ENCODE measurements around the gene CALHM4.
A peak's percentile ranks its signal among the peaks of the same experiment; 100 is the strongest.

Gene CALHM4, protein sequence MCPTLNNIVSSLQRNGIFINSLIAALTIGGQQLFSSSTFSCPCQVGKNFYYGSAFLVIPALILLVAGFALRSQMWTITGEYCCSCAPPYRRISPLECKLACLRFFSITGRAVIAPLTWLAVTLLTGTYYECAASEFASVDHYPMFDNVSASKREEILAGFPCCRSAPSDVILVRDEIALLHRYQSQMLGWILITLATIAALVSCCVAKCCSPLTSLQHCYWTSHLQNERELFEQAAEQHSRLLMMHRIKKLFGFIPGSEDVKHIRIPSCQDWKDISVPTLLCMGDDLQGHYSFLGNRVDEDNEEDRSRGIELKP

DNA sequence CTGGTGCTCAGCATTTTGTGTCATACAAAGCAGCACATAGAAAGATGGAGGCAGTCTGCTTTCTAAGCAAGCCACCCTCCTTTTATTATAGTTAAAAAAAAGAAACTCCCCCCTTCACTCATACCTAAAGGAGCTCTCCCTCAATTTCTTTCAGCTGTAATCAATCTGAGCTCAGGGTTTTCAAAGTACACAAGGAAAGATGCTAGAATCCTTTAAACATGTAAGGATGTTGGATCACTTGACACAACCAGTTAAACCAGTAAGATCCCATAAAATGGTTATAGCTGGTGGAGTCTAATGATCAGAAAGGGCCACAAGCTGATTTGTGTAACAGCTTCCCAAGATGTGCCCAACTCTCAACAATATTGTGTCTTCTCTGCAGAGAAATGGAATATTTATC lies at the start of gene CALHM4:
CALHM4 (plus strand) TSS at position 301 of the 400 bp plus-strand sequence; CDS start at position 344, 43 bp downstream.
- no peak for DNase-seq (ENCODE audit: low read depth)

DNA sequence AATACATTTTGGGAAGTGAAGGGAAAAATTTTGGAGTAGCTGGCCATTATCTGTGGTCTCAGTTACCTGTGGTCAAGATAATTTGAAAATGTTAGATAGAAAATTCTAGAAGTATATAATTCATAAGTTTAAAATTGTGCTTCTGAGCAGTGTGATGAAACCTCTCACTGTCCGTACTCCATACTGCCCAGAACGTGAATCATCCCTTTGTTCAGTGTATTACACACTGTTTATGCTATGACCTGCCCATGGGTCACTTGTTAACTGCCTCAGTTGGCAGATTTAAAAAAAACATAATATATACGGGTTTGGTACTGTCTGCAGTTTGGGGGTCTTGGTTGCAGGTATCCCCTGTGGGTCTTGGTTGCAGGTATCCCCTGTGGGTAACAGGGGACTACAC lies 46.2 kb upstream of the CALHM4 start:
- DNase-seq (ENCODE audit: low read depth) = no peak

DNA sequence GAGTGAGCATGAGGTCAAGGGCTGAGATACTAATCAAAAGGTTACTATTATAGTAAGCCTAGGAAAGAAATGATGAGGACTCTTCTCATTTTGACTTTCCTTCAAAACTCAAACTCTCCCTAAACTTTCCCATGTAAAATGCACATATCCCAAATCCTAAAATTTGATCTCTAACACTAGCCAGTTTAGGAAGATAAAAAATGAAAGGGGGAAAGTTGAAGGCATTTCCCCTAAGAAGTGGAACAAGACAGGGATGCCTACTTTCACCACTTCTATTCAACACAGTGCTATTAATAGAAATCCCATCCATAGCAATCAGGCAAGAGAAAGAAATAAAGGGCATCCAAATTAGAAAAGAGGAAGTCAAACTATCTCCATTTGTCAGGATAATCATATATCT lies 45.0 kb upstream of the CALHM4 start:
- no peak for DNase-seq (ENCODE audit: low read depth)

DNA sequence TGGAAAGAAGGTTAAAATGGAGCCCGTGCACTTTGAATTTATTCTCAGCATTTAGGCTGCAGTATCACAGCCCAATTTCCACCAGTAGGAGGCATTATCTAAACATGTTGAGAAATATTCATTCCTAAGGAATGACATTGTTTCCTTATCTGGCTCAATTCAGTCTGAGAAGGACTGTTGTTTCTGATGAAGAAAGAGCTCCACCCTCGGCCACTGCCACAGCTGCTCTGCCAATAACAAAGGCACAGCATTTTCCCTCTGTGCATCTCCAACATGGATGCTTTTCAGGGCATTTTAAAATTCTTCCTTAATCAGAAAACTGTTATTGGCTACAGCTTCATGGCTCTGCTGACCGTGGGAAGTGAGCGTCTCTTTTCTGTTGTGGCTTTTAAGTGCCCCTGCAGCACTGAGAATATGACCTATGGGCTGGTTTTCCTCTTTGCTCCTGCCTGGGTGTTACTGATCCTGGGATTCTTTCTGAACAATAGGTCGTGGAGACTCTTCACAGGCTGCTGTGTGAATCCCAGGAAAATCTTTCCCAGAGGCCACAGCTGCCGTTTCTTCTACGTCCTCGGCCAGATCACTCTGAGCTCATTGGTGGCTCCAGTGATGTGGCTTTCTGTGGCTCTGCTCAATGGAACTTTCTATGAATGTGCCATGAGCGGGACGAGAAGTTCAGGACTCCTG lies 42.0 kb upstream of the CALHM4 start, which contains the start of gene CALHM5:
CALHM5 (plus strand) TSS at position 216 of the 687 bp plus-strand sequence; CDS start at position 274, 58 bp downstream.
- DNase-seq (ENCODE audit: low read depth) = peak; percentile 86

DNA sequence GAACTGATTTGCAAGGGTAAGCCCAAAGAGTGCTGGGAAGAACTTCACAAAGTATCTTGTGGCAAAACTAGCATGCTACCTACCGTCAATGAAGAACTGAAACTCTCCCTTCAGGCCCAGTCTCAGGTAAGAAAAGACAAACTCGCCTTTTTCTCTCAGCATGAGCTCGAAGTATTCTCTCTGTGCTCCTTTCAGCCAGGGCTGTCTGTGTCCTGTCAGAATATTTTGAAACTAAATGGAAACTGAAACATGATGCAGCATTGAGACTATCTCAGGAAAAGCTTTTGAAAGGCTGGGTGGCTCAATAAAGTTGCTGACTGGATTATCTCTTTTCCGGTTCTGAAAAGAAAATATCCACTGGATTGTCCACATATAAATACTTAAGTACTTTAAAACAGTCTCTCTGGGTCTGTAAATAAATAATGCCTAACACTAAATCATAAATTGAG lies 41.4 kb upstream of the CALHM4 start:
- no peak for DNase-seq (ENCODE audit: low read depth)

DNA sequence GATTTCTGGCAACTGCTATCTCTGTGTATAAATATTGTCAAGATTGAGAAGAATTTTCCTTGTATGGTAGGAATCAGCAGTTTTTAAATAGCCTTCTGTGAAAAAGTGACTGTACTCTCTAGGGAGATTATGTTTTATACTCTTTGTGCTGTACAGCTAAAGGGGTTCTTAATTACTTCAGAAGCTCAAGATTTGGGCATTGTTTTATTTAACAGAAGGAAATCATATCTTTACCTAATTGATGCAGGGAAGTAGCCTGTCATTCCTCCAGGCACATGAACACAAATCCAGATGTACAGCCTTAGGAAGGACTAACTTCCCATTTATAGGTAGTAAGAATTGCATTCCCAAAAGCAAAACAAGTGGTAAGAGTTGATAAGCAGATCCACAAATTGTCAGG lies 40.8 kb upstream of the CALHM4 start:
- DNase-seq (ENCODE audit: low read depth) = no peak

DNA sequence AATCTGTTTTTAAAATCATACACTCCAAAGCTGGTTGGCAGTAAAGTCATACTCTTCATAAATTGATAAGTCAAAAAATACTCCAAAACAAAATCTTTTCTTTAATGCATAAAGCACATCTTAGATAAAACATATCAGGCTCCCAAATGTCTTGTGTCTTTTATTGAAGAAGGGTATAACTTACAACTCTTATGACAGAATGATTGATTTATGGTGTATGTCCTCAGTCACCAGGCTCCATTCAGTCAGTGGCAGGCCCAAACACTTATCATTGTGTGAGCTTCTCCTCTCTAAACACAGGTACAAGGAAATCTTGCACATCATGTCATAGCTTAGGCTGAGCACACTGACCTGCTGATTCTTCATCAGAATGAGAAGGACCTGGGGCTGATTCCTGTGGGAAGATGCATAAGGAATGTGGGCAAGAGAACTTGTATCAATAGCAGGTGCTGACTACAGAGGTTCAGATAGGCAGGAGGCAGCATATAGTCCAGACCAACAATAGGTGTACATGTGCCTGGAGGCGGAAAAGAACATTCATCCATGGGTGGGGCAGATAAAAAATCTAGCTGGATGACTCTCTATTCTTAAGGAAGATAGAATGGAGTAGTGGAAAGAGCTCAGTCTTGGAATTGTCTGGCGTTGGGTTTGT lies 40.2 kb upstream of the CALHM4 start:
- DNase-seq (ENCODE audit: low read depth) = no peak

DNA sequence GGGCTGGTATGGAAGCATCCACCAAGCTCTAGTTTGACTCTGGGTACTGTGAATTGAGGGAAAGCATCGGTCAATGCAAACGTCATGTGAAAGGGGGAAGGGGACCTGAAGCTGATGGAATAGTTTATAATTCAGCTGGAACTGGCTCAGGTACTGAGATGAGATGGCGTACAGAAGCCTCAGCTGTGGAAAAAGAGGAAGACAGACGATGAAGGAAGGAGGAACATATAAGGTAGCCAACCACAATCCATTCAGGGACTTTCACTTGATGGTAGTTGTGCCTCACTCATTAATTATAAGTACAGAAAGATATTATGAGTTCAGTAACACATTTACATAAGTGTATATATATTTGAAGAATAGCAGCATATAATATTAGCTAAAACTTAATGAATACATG lies 39.4 kb upstream of the CALHM4 start:
- DNase-seq (ENCODE audit: low read depth) = no peak

DNA sequence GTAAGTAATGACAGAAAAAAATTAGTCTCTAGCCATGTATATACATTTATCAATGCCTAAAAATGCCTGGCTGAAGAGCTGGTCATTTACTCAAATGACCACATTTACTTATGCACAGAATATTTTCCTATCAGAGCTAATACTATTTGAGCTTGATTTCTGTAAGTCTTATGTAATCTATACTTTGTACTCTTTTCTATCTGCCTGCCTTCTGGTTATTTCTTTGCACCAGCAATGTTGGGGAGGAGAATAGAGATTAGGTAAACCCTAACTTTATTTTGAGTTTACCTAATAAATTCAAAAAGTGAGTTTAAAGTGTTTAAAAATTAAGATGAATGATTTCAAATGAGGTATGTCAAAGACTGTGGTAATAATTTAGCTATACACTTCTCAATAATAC lies 38.4 kb upstream of the CALHM4 start:
- no peak for DNase-seq (ENCODE audit: low read depth)

DNA sequence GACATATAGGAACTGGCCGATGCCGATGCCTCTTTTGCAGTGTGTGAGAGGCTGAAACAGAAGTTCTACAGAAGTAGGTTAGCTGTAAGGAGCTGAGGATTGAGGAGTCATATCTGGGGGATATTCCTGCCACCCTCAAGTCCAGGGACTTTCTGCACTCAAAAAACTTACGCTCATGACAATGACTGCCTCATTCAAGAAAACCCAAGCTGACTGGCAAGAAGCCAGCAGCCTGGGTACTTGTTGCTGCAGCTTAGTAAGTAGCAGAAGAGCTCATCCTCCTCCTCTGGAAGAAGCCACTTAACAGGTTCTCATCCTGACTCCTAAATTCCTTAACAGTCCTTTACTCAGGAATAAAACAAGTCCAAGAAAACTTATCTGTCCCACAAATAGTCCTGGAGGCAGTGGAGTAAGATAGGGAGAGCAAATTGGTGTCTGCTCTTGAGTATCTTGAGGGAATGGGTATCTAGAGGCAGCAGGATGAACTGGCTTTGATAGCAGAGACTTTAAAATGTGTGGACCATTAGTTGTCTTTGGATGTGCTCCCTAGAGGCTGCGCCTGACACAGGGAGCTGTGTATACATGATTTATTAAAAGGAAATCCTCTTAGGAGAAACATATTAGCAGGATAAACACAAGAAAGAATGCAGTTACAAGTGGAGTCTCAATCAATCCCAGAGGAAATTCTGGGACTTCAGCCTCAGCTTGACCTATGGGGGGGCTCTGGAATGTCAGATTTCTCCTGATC lies 34.8 kb upstream of the CALHM4 start:
- DNase-seq (ENCODE audit: low read depth) = no peak

DNA sequence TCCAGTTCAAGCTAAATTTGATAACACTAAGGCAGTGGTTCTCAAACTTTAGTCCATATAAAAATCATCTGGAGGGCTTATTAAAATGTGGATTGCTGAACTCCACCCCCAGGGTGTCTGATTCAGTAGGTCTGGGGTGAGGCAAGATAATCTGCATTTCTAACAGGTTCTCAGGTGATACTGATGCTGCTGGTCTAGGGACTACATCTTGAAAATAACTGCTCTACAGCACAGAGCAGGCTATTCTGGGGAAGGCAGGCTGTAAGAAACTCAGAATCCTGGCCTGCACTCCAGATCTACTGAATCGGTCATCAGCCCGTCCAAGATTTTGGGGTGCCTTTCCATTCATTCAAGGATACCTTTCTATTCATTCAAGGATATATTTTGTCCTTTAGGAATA lies 30.7 kb upstream of the CALHM4 start:
- DNase-seq (ENCODE audit: low read depth) = no peak

DNA sequence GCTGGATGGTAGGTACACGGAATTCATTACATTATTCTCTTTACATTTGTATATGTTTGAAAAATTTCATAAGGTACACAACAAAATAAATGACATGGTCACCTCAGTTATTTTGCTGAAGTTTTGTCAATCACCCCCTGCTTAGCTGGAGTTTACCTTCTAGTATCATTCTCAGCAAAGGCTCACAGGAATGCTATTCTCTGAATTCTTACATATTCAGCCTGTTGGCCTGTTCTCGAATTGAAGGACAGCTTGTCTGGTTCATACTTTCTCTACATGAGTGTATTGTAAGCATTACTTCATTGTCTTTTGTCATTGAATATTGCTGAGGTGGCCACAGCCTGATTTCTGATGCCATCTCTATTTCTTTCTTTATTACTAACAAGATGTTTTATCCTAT lies 29.3 kb upstream of the CALHM4 start:
- DNase-seq (ENCODE audit: low read depth) = no peak

DNA sequence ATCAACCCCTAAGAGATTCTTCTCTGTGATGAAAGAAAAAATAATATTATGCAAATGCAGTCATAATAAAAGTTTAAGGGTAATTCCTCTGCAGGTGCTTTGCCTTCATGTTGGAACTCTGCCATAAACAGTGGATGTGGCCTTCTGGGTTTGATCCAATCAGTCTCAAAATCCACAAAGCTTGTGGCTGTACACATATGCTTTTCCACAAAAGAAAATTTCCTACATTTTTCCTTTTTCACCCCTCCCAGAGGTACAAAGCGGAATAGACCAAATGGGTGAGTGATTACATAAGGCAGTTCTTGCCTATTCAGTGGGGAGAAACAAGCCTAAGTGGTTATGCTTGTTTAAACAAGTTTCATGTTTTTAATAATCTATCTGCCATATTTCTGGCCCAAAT lies 25.4 kb upstream of the CALHM4 start:
- no peak for DNase-seq (ENCODE audit: low read depth)

DNA sequence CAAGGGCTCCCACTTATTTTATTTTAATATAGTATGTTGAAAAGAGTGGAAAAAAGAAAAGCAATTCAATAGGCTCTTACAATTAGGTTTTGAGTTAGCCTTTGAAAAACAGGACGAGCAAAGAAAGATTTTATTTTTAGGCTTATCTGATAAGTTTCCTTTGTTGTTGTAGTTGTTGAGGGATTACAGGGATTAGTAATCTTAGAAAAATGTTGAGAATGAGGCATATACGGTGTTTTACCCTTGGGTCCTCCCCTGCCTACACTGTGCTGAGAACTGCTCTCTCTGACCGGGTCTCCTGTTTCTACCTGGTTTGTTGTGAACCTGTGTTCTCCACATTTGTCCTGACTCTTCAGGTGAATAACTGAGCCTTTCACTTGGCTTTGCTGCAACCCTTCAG lies 24.8 kb upstream of the CALHM4 start:
- DNase-seq (ENCODE audit: low read depth) = no peak

DNA sequence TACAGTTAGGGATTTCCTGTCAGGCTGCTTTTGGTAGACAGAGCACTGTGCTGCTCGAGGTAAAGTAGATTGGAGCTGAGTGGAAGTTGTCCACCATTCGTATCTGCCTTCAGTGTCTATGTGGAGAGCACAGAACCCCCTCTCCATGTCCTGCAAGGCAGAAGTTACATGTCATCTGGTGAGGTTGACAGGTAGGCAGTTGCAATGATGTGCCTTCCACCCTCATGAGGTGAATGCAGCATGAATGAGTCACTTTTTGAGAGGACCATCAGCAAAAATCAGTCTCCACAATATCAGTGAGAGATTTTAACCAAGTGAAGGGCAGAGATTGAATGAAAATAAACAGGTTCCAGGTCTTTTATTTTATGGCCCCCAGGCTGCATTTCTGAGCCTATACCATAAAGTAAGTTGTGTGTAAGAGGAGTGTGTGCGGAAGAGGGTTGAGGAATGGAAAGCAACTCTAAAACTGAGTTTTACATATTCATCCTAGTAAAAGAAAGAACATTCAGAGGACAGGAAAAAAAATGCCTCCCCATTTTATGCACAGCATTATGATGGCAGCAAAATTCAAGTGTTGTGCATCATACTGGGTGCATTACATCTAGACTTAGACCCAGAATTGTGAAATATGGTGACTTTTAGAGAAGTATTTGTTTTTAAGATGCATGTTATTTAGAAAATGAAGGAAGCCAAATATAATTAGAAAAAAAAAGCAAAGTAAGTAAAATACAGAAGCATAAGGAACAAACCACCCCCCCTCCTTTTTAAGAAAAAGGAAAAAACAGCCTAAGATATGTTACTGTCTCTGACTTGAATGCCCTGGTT lies 23.9 kb upstream of the CALHM4 start:
- no peak for DNase-seq (ENCODE audit: low read depth)

DNA sequence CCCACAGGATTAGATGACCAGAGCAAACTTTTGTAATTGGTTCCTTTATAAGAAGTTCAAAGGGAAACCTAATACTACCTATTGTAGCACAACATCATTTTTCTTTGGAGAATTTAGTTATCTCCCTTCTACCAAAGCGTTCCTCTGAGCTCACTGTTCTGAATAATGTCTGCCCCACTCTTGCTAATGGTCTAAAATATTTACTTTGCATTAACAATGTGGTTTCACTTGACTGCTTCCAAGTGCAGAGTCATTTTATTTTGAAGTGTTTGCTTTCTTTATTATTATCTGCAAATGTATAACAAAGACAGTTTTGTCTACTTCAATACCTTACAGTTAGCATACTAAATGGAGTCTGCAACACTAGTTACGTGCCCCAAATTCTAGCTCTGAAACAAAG lies 23.1 kb upstream of the CALHM4 start:
- no peak for DNase-seq (ENCODE audit: low read depth)

DNA sequence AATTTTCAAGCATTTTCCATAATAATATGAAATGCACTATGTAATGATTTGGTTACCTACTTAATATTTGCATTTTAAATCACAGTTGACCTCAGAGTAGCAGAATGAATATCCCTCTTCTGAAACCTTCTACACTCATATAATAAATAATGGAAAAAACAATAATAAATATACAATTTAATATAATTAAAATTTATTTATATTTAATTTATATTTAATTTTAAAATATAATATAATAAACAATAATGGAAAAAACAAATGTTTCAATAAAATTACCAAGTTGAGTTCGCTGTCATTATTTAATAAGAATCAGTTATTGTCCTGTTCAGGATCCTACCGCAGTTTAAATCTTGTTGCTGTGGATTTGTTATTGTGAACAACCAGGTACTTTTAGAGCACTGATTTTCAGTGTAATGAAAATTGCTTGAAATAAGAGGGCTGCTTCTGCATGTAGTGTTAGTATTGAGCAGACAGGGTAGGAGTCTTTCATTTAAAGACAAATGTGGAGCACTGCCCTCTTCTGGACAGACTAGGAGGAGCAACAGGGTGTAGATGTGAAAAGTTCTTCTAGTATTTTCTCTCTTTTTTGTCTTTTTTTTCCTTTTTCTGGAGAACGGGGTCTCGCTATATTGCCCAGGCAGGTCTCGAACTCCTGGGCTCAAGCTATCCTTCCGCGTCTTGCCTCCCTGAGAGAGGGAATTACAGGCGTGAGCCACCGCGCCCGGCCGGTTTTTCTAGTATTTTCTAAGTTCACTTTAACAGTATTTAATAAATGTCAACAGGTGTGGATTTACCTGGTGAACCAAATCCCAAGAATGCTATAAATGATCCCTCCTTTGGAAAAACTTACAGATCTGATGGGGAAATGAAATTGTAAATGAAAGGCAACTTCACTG lies 21.6 kb upstream of the CALHM4 start:
- no peak for DNase-seq (ENCODE audit: low read depth)

DNA sequence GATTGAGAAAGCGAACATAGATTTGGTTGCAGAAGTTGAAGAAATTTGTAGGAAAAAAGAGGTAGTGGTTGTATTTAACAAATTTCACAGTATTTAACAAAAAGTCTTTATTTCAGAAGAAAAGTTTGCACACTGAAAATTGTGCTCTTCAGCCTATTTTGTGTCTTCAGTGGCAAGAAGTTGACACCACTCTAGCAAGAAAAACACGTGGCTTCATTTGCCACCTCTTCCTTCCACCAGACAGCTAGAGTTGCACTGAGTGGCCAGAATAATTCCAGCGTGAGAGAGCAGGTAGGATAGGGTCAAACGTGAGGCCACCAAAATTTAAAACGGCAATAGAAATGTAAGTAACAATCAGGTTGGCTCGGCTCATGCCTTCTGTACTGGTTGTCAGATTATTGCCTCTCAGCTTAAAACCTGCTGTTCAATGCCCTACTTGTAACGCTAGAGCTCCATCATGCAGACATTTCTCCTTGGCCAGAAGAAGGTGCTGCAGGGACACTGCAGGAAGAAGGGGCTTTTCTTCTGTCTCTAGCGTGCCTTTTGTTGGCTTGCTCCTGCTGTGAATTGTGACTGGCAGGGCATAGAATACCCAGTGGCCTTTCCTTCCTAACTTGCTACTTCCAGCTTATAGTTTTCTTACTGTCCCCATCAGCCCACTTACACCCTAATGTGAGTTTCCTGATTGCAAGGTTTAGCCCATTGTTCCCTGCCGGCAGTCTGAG lies 20.2 kb upstream of the CALHM4 start:
- no peak for DNase-seq (ENCODE audit: low read depth)

DNA sequence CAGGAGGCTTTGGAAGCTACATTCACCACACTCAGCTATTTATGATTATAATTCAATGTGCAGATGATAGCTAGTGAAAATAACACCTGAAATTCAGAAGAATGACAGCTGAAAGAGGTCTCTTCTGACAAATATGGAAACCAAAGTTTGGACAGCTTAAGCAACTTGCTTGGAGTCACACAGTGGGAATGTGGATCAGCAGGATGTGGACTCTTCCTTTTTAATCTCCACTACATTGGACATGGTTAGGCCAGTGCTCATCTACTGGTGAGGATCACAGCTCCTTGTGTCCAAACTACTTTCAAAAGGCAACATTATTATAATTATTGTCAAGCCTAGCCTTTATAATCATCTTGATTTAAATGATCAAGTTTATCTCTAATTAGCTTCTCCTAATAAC lies 18.4 kb upstream of the CALHM4 start:
- no peak for DNase-seq (ENCODE audit: low read depth)

DNA sequence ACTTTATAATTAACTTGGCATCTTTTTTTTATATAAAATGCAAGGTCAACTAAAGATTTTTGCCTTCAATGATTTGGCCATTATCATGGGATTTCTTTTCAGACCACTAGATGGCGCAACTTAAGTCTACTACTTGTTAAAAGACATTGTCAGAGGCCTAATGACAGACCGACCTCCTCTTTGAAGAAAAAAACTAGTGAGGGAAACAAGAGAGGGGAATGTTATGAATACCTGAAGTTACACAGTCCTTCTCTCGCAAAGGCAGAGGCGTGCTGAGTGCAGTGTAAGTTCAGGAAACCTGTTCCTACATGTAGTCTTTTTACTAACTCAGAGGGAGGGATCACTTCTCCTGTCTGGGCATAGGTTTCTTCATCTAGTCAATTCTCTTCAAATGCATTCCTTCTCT lies 17.3 kb upstream of the CALHM4 start:
- no peak for DNase-seq (ENCODE audit: low read depth)
